T-helper 17 cell (primary cell): ENCODE measurements around the gene BEND7. TPM values are rescaled to one million over a fixed set of nuclear protein-coding genes. Genes with fewer than 3 reads are reported as not detected.

Source experiments
- ATAC-seq: fragments of 150-1000 bp; cut with Tn5 transposase; 2 replicates; pipeline ENCODE4 v1.10.0; 2021; ENCODE audit warnings: mild to moderate bottlenecking, moderate library complexity
- DNase-seq, 3 donors: peaks; one replicate each; pipeline versions ENCODE4 v3.0.0 to v3.0.0-alpha.2; 2020 to 2021
- H3K9me3 ChIP-seq: one replicate; pipeline ENCODE4 v1.7.0; 2013; ENCODE audit warnings: low read length, mild to moderate bottlenecking; ENCODE audit not compliant: control insufficient read depth, poor library complexity, severe bottlenecking
- H3K27ac Mint-ChIP-seq: one replicate; pipeline ENCODE4 v1.8.0; 2022; ENCODE audit warnings: mild to moderate bottlenecking, moderate library complexity, mixed read lengths
- H3K27me3 Mint-ChIP-seq: one replicate; pipeline ENCODE4 v1.8.0; 2022; ENCODE audit warnings: mixed read lengths
- H3K36me3 Mint-ChIP-seq: one replicate; pipeline ENCODE4 v1.8.0; 2022; ENCODE audit warnings: low read depth, mixed read lengths
- H3K4me1 Mint-ChIP-seq: one replicate; pipeline ENCODE4 v1.8.0; 2022; ENCODE audit warnings: mild to moderate bottlenecking, mixed read lengths
- H3K4me3 Mint-ChIP-seq: one replicate; pipeline ENCODE4 v1.8.0; 2022; ENCODE audit warnings: mild to moderate bottlenecking, moderate library complexity, mixed read lengths
- total RNA-seq, 4 donors: library from RNA in 2 of 4; stranded (reverse) in 2 of 4; gene quantifications; one replicate each; pipeline ENCODE4 v1.2.3 and lab custom pipeline; 2022 to 2026

The BEND7 gene
- total RNA-seq, 2 donors from 2014 or later: 0.76 TPM; not detected in 1

GRCh38 chr10:13489035-13489599 is 39.7 kb downstream of the BEND7 start:
- Mint-ChIP-seq H3K4me3 (no peak overlapping the region), H3K36me3 (no peaks in the 10 kb centered on the region), H3K4me1 (no peaks in the 10 kb centered on the region), H3K27ac (no peak overlapping the region), H3K27me3 (peaks cover 30% of the 10 kb centered on the region)
- no peak for ATAC-seq
- no peak for DNase-seq
- H3K9me3 ChIP-seq: no peaks in the 10 kb centered on the region

DNA sequence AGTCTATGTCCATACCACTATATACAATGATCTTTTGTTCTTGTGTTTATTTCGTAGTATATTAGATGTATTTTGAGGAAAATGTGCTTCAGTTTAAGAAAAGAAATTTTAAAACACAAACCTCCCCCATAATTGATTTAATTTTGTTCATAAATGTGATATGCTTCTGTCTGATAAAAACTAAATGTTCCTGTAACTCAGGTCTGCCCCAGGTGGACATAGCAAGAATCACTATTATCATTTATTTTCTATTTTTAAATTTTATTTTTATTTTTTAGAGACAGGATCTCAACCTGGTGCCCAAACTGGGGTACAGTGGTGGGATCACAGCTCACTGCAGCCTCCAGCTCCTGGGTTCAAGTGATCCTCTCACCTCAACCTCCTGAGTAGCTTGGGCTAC is 43.2 kb downstream of the BEND7 start:
- ATAC-seq: no peak
- peaks cover 51% of the 10 kb centered on the region for H3K27me3 Mint-ChIP-seq
- no peak overlapping the region for H3K4me3 Mint-ChIP-seq
- H3K4me1 Mint-ChIP-seq: peaks cover 4% of the 10 kb centered on the region
- H3K9me3 ChIP-seq: no peaks in the 10 kb centered on the region
- no peak for DNase-seq
- no peak overlapping the region for H3K27ac Mint-ChIP-seq
- no peaks in the 10 kb centered on the region for H3K36me3 Mint-ChIP-seq

GRCh38 chr10:13483951-13484350 is 44.9 kb downstream of the BEND7 start:
- ATAC-seq (peak; percentile 40), DNase-seq (no peak)
- peaks cover 2% of the 10 kb centered on the region for H3K36me3 Mint-ChIP-seq
- H3K27me3 Mint-ChIP-seq: peaks cover 60% of the 10 kb centered on the region
- peaks cover 4% of the 10 kb centered on the region for H3K4me1 Mint-ChIP-seq
- no peaks in the 10 kb centered on the region for H3K9me3 ChIP-seq
- no peak overlapping the region for H3K27ac Mint-ChIP-seq
- no peak overlapping the region for H3K4me3 Mint-ChIP-seq

GRCh38 chr10:13483073-13483472 is 45.7 kb downstream of the BEND7 start:
- ATAC-seq: no peak
- no peak overlapping the region for H3K27ac Mint-ChIP-seq
- peaks cover 2% of the 10 kb centered on the region for H3K36me3 Mint-ChIP-seq
- peaks cover 4% of the 10 kb centered on the region for H3K4me1 Mint-ChIP-seq
- no peak for DNase-seq
- H3K4me3 Mint-ChIP-seq: no peak overlapping the region
- peaks cover 64% of the 10 kb centered on the region for H3K27me3 Mint-ChIP-seq
- H3K9me3 ChIP-seq: no peaks in the 10 kb centered on the region

GRCh38 chr10:13481690-13482089 is 47.1 kb downstream of the BEND7 start:
- Mint-ChIP-seq H3K4me1 (peaks cover 4% of the 10 kb centered on the region), H3K4me3 (no peak overlapping the region), H3K27me3 (peaks cover 69% of the 10 kb centered on the region), H3K27ac (no peak overlapping the region), H3K36me3 (peaks cover 2% of the 10 kb centered on the region)
- no peaks in the 10 kb centered on the region for H3K9me3 ChIP-seq
- DNase-seq: no peak
- ATAC-seq: no peak

DNA sequence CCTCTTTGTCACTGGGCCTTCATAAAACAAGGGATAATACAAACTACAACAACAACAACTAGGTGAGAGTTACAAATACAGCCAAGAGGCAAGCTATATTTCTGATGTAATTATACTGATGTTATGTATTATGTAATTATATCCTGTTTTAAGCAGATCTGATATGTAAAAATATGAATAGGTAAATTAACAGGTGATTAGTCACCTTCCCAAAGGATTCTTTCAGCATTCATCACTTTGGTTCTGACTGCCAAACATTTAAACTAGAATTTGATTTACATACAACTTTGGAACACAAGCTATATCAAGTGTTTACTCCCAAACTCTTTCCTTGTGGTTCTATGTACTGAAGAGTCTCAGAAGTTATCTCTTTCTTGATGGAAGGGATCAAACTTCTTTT is 53.7 kb downstream of the BEND7 start:
- Mint-ChIP-seq H3K27me3 (peaks cover 26% of the 10 kb centered on the region), H3K4me3 (no peak overlapping the region), H3K36me3 (peaks cover 2% of the 10 kb centered on the region), H3K27ac (no peak overlapping the region), H3K4me1 (no peaks in the 10 kb centered on the region)
- no peaks in the 10 kb centered on the region for H3K9me3 ChIP-seq
- DNase-seq: no peak
- no peak for ATAC-seq

- Mint-ChIP-seq H3K4me1 (no peaks in the 10 kb centered on the region), H3K4me3 (no peak overlapping the region), H3K27ac (no peak overlapping the region), H3K36me3 (no peaks in the 10 kb centered on the region), H3K27me3 (peaks cover 23% of the 10 kb centered on the region)
- H3K9me3 ChIP-seq: no peaks in the 10 kb centered on the region
- no peak for ATAC-seq
- no peak for DNase-seq
These were observed 54.8 kb downstream of the BEND7 start for GRCh38 chr10:13473986-13474385.

DNA sequence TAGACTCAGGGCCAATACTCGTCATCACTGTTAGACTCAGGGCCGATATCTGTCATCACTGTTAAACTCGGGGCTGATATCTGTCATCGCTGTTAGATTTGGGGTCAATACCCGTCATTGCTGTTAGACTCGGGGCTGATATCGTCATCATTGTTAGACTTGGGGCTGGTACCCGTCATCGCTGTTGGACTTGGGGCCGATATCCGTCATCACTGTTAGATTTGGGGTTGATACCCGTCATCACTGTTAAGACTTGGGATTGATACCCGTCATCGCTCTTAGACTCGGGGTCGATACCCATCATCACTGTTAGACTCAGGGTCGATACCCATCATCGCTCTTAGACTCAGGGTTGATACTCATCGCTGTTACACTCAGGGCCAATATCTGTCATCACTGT is 56.5 kb downstream of the BEND7 start:
- no peak for DNase-seq
- ATAC-seq: no peak
- H3K4me3 Mint-ChIP-seq: no peak overlapping the region

DNA sequence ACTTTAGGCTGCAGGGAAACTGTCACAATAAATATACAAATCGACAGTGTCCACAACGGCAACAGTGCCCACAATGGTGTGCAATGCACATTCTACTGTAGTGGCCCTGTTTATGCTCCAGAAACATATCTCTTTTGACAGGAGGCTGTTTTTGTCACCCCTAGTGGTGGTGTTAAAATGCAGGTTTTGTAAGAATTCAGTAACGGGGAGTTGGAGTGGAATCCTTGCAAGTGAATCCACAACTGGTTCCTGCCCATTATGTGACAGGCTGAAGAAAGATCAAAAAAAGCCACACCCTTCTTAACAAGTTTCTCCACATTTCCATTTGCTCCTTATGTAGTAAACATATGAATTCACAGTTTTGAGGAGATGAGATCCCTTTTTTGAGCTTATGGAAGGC is 58.5 kb downstream of the BEND7 start:
- no peak for ATAC-seq
- H3K36me3 Mint-ChIP-seq: no peaks in the 10 kb centered on the region
- DNase-seq: no peak
- H3K27me3 Mint-ChIP-seq: peaks cover 17% of the 10 kb centered on the region
- H3K9me3 ChIP-seq: no peaks in the 10 kb centered on the region
- no peak overlapping the region for H3K27ac Mint-ChIP-seq
- H3K4me1 Mint-ChIP-seq: no peaks in the 10 kb centered on the region
- no peak overlapping the region for H3K4me3 Mint-ChIP-seq

More for the DNA sequence above, 56.5 kb downstream of the BEND7 start:
- H3K9me3 ChIP-seq: no peaks in the 10 kb centered on the region
- peaks cover 21% of the 10 kb centered on the region for H3K27me3 Mint-ChIP-seq
- H3K4me1 Mint-ChIP-seq: no peaks in the 10 kb centered on the region
- H3K36me3 Mint-ChIP-seq: no peaks in the 10 kb centered on the region
- no peak overlapping the region for H3K27ac Mint-ChIP-seq

- H3K27ac Mint-ChIP-seq: no peak overlapping the region
- H3K9me3 ChIP-seq: no peaks in the 10 kb centered on the region
- peaks cover 34% of the 10 kb centered on the region for H3K27me3 Mint-ChIP-seq
- ATAC-seq: no peak
- no peak for DNase-seq
- no peaks in the 10 kb centered on the region for H3K36me3 Mint-ChIP-seq
- H3K4me1 Mint-ChIP-seq: no peaks in the 10 kb centered on the region
- no peak overlapping the region for H3K4me3 Mint-ChIP-seq
These were observed 66.3 kb downstream of the BEND7 start for GRCh38 chr10:13462551-13462950.

DNA sequence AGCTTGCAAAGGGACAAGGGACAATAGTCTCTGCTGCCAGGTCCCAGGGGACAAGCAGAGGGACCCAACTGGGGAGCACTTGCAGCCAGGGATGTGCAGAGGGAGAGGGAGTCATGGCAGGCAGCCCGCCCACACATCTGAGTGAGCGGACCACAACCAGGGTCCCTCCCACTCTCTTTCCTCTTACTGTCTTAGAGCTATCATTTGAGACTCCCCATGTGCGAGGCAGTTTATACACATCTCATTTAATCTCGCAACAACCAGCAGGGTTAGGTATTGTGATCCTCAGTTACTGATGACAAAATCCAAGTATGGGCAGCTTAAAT is 70.2 kb downstream of the BEND7 start:
- no peaks in the 10 kb centered on the region for H3K9me3 ChIP-seq
- Mint-ChIP-seq H3K27me3 (peaks cover 62% of the 10 kb centered on the region), H3K27ac (no peak overlapping the region), H3K36me3 (peaks cover 2% of the 10 kb centered on the region), H3K4me3 (no peak overlapping the region), H3K4me1 (peaks cover 7% of the 10 kb centered on the region)
- DNase-seq (no peak), ATAC-seq (no peak)

- H3K4me1 Mint-ChIP-seq: peaks cover 7% of the 10 kb centered on the region
- ATAC-seq (no peak), DNase-seq (no peak)
- peaks cover 2% of the 10 kb centered on the region for H3K36me3 Mint-ChIP-seq
- H3K4me3 Mint-ChIP-seq: no peak overlapping the region
- H3K27ac Mint-ChIP-seq: no peak overlapping the region
- peaks cover 63% of the 10 kb centered on the region for H3K27me3 Mint-ChIP-seq
- no peaks in the 10 kb centered on the region for H3K9me3 ChIP-seq
These were observed 70.7 kb downstream of the BEND7 start for GRCh38 chr10:13457958-13458686.

DNA sequence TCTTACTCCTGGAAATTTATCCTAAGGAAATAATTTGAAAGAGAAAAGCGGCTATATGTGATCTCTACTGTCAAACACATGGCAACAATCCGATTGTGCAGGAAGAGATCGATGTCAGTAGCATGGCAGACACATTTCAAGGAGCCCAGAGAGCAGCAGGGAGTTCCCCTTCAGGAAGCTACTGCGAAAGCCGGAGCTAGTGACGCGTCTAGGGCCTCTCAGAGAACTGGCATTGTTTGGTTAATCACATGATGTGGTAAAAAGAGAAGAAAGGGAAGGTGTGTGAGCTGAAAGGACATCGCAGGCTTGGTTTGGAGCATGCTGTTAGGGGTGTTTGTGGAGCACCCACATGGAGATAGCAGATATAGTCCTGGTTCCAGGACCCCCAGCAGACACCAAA is 74.9 kb downstream of the BEND7 start:
- Mint-ChIP-seq H3K36me3 (peaks cover 2% of the 10 kb centered on the region), H3K27ac (no peak overlapping the region), H3K4me1 (peaks cover 7% of the 10 kb centered on the region), H3K27me3 (peaks cover 67% of the 10 kb centered on the region), H3K4me3 (no peak overlapping the region)
- H3K9me3 ChIP-seq: no peaks in the 10 kb centered on the region
- DNase-seq (no peak), ATAC-seq (peak; percentile 97)

DNA sequence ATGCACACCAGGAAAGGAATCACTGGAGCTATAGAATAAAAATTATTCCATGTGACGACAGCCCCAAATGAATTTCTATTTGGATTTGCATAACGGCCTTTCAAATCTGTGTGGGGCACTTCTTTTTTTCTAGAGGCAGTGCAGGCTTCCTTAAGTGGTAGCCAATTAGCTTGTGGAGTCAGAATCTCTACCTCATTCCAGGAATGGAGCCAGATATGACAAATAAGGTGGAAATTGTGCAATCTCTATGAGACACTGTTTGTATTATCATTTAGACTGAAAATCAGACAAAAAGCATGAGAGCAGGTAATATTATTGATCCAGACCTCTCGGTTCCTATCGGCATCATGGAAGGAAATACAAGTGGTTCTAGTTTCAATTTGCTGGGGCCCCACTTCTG is 78.7 kb downstream of the BEND7 start:
- Mint-ChIP-seq H3K27ac (no peak overlapping the region), H3K4me3 (no peak overlapping the region), H3K4me1 (peaks cover 7% of the 10 kb centered on the region), H3K27me3 (peaks cover 58% of the 10 kb centered on the region), H3K36me3 (peaks cover 2% of the 10 kb centered on the region)
- H3K9me3 ChIP-seq: no peaks in the 10 kb centered on the region
- ATAC-seq: no peak
- no peak for DNase-seq
